ENCODE results near the gene GPR62. TPM values are rescaled to one million over a fixed set of nuclear protein-coding genes. Genes with fewer than 3 reads are reported as not detected.

The GPR62 gene
- total and polyA plus RNA-seq, 7 experiments from 2014 or later = 0.08 TPM; not detected in 6

DNA sequence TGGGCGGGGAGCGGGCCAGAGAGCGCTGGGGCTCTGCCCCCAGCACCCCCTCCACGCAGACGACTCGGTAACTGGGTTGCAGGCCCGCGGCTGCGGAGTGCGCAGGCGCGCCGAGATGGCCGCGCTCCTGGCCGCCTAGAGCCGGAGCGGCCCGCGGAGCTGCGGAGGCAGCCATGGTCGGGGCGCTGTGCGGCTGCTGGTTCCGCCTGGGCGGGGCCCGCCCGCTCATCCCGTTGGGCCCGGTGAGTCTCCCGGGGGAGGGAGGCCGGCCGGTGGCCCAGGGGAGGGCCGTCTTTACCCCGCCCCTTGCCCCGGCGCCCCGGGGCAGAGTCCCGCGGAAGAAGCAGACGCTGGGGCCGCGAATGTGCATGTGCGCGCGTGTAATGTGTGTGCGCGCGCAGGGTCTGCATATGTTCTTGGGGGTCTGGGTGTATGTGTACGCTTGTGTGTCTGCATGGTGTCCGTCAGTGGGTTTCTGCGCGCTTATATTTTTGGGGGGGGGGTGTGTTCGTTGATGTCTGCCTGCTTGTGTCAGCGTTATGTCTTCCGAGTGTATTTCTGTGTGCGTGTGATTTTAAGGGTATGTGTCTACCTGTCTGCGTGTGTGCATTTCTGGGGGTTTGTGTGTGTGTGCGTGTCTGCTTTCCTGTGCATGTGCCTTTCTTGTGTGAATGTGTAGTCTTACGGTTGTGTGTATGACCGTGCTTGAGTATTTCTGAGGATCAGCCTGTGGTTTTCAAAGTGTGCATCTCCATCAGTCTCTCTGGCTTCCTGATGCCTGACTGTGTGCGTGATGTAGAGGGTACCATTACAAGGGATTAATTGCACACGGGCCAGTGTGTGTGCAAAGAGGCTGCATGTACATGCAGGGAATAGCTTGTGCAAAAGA is 20.0 kb downstream of the GPR62 start, which contains the start of gene ABHD14A:
Gene ABHD14A, plus strand, starts transcription at position 102 of the 889 bp plus-strand sequence. Its CDS starts 72 bp downstream, at position 174.
- Mint-ChIP-seq H3K4me3 (peak within 1 kb of the TSS; percentile 83 to 100 (median 94)), H3K9me3 (no peaks in the 10 kb centered on the region), H3K27ac (peak within 1 kb of the TSS; percentile 88 to 97 (median 92)), H3K4me1 (peaks cover 26 to 53% (median 32%) of the 10 kb centered on the region in 7 donors), H3K36me3 (peaks cover 0 to 3% (median 0%) of the 10 kb centered on the region in 5 donors), H3K27me3 (no peaks in the 10 kb centered on the region)
- ChIA-PET POLR2A (interaction anchor here (0.6 to 4.3 kb wide), 10 partner anchors 9 to 222 kb away, joined by 3 to 34 read pairs (median 5); partner anchors contain the start of genes DUSP7, PARP3, RPL29 and RRP9), CTCF (interaction anchor here (0.6 to 2.5 kb wide), 4 partner anchors 8 to 34 kb away, joined by 3 to 28 read pairs (median 10); partner anchors contain the start of genes ACY1, PARP3 and RRP9)
- peak within 1 kb of the TSS; percentile 82 for H3K4me3 ChIP-seq (ENCODE audit: low read length)
- peak within 1 kb of the TSS; percentile 77 for H3K27ac ChIP-seq (ENCODE audit: low read depth, low read length)
- intact Hi-C loops (cut with micrococcal nuclease) = loop anchor here (1.0 to 5.0 kb wide), 9 partner anchors 8 to 476 kb away; partner anchors contain the start of genes ACY1 (in 2 of the 2), PARP3 (in 2 of the 2), RPL29 (in 2 of the 2) and ALAS1 (in 1 of the 2)
- ATAC-seq (peak; percentile 80), DNase-seq (peak; percentile 68 to 85 (median 73))
- peaks cover 9 to 21% of the 10 kb centered on the region in 2 donors for H3K4me1 ChIP-seq (ENCODE audit: control insufficient read depth in 2 of 2, insufficient read depth in 2 of 2, low read length in 2 of 2)
- no peaks in the 10 kb centered on the region for H3K27me3 ChIP-seq (ENCODE audit: control insufficient read depth in 2 of 2, insufficient read depth in 2 of 2, low read length in 2 of 2)
- peaks cover 0 to 2% (median 0%) of the 10 kb centered on the region in 3 experiments for H3K36me3 ChIP-seq (ENCODE audit: control insufficient read depth in 2 of 3, insufficient read depth in 3 of 3, low read length in 3 of 3)
- no peaks in the 10 kb centered on the region for H3K9me3 ChIP-seq (ENCODE audit: control insufficient read depth in 2 of 3, low read length in 3 of 3)

DNA sequence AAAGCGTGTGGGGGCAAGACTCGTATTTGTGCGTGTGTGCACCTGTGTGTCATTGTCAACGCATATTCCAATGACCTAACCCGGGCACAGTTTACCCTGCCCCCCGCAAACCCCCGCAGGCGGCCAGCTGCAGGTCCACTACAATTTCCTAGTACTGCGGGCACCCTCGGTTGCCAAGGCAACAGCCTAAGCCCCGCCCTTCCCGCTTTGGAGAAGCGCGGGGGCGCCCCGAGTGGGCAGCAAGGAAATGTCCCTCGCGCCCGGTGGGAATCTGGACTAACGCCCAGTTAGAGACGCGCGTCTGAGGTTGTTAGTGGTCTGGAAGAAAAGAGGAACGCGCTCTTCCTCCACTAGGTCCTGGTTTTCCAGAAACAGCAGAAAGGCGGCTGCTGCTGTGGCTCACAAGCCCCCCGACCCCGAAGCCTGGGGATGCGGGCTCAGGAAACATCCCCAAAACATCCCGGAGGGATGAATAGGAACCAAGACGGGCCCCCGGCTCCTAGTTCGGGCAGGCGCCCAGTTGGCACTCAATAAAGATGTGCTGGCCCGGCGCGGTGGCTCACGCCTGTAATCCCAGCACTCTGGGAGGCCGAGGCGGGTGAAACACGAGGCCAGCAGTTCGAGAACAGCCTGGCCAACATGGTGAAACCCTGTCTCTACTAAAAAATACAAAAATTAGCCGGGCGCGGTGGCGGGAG is 20.8 kb downstream of the GPR62 start:
- peaks cover 9 to 21% of the 10 kb centered on the region in 2 donors for H3K4me1 ChIP-seq (ENCODE audit: control insufficient read depth in 2 of 2, insufficient read depth in 2 of 2, low read length in 2 of 2)
- H3K27me3 ChIP-seq (ENCODE audit: control insufficient read depth in 2 of 2, insufficient read depth in 2 of 2, low read length in 2 of 2) = no peaks in the 10 kb centered on the region
- Mint-ChIP-seq H3K27me3 (no peaks in the 10 kb centered on the region), H3K4me1 (peaks cover 27 to 48% (median 32%) of the 10 kb centered on the region in 7 donors), H3K9me3 (no peaks in the 10 kb centered on the region), H3K27ac (peak overlapping the region; percentile 54 to 90 (median 89)), H3K4me3 (peak overlapping the region; percentile 83 to 94 (median 90)), H3K36me3 (peaks cover 0 to 3% (median 0%) of the 10 kb centered on the region in 5 donors)
- peak overlapping the region; percentile 77 for H3K27ac ChIP-seq (ENCODE audit: low read depth, low read length)
- CTCF ChIA-PET = no interaction called here
- H3K4me3 ChIP-seq (ENCODE audit: low read length) = peak overlapping the region; percentile 82
- DNase-seq (no peak), ATAC-seq (no peak)
- H3K9me3 ChIP-seq (ENCODE audit: control insufficient read depth in 2 of 3, low read length in 3 of 3) = no peaks in the 10 kb centered on the region
- H3K36me3 ChIP-seq (ENCODE audit: control insufficient read depth in 2 of 3, insufficient read depth in 3 of 3, low read length in 3 of 3) = peaks cover 0 to 9% (median 0%) of the 10 kb centered on the region in 3 experiments
- POLR2A ChIA-PET = interaction anchor here (0.6 to 4.3 kb wide), 5 partner anchors 8 to 80 kb away, joined by 3 to 34 read pairs (median 4); partner anchors contain the start of genes DUSP7, PARP3 and RRP9
- intact Hi-C loops (cut with micrococcal nuclease) = loop anchor here (1.0 to 5.0 kb wide), 5 partner anchors 7 to 221 kb away; partner anchors contain the start of genes RPL29 (in 2 of the 2), ACY1 (in 1 of the 2), ALAS1 (in 1 of the 2) and POC1A (in 1 of the 2)

DNA sequence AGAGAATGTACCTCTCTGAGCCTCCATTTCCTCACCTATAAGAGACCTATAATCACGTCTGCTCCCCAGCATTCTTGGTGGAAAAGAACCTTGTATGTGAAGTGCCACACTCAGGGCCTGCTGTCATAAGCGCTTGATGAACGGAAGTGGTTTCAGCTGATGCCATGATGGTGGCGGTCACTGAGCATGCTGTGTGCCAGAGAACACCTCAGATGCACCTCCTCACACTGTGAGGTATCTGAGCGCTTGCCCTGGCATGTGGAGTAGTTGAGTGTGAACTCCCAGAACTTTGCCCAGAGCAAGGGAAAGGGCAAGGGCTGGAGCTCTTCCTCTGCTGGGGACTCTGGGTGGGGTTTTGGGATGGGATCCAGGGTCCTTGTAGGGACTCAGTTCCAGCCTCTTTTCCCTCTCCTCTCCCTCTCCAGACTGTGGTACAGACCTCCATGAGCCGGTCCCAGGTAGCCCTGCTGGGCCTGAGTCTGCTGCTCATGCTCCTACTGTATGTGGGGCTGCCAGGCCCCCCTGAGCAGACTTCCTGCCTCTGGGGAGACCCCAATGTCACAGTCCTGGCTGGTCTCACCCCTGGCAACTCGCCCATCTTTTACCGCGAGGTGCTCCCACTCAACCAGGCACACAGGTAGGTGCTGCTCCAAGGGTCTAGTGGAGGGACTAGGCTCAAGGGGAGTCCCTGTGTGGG is 22.4 kb downstream of the GPR62 start:
- peak overlapping the region; percentile 35 to 87 (median 72) for H3K4me3 Mint-ChIP-seq
- H3K27me3 ChIP-seq (ENCODE audit: control insufficient read depth in 2 of 2, insufficient read depth in 2 of 2, low read length in 2 of 2) = no peaks in the 10 kb centered on the region
- peaks cover 0 to 4% (median 0%) of the 10 kb centered on the region in 5 donors for H3K36me3 Mint-ChIP-seq
- ChIA-PET POLR2A (interaction anchor here (1.1 to 1.5 kb wide), 2 partner anchors 18 to 35 kb away, joined by 3 to 4 read pairs; no protein-coding TSS in a partner anchor), CTCF (interaction anchor here (1.4 kb wide), 1 partner anchor 36 kb away, joined by 3 read pairs; the partner anchor contains the start of genes PARP3 and RRP9)
- peaks cover 16 to 28% of the 10 kb centered on the region in 2 donors for H3K4me1 ChIP-seq (ENCODE audit: control insufficient read depth in 2 of 2, insufficient read depth in 2 of 2, low read length in 2 of 2)
- H3K27ac Mint-ChIP-seq = peak overlapping the region; percentile 50 to 90 (median 80)
- H3K9me3 ChIP-seq (ENCODE audit: control insufficient read depth in 2 of 3, low read length in 3 of 3) = no peaks in the 10 kb centered on the region
- H3K27me3 Mint-ChIP-seq = no peaks in the 10 kb centered on the region
- peaks cover 35 to 51% (median 39%) of the 10 kb centered on the region in 7 donors for H3K4me1 Mint-ChIP-seq
- peak; percentile 33 for ATAC-seq
- intact Hi-C loops (cut with micrococcal nuclease) = loop anchor here in 1 of 2 donors (5.0 kb wide), 1 partner anchor 220 kb away; the partner anchor contains the start of gene ALAS1
- H3K27ac ChIP-seq (ENCODE audit: low read depth, low read length) = peak overlapping the region; percentile 38
- no peaks in the 10 kb centered on the region for H3K9me3 Mint-ChIP-seq
- no peak overlapping the region for H3K4me3 ChIP-seq (ENCODE audit: low read length)
- DNase-seq = peak in 7 of 9 donors; percentile 32 to 62 (median 45)
- peaks cover 0 to 9% (median 0%) of the 10 kb centered on the region in 3 experiments for H3K36me3 ChIP-seq (ENCODE audit: control insufficient read depth in 2 of 3, insufficient read depth in 3 of 3, low read length in 3 of 3)

DNA sequence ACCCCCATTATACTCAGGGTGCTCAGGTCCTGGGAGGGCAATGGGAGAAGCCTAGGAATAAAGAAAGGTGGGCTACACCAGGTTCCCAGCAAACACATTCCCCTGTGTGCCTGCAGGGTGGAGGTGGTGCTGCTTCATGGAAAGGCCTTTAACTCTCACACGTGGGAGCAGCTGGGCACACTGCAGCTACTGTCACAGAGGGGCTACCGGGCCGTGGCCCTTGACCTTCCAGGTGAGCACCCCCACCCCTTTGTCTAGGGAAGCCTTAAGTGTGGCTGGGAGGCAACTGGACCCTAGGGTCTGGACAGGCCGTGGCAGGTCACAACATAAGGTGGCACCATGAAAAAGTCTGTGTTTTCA is 22.9 kb downstream of the GPR62 start:
- Mint-ChIP-seq H3K36me3 (peaks cover 0 to 6% (median 0%) of the 10 kb centered on the region in 5 donors), H3K4me3 (no peak overlapping the region), H3K27ac (peak overlapping the region in 1 of 9 donors; percentile 80), H3K9me3 (no peaks in the 10 kb centered on the region), H3K27me3 (no peaks in the 10 kb centered on the region), H3K4me1 (peaks cover 38 to 53% (median 41%) of the 10 kb centered on the region in 7 donors)
- ChIA-PET CTCF (interaction anchor here (1.4 kb wide), 1 partner anchor 36 kb away, joined by 3 read pairs; the partner anchor contains the start of genes PARP3 and RRP9), POLR2A (interaction anchor here (0.6 to 1.6 kb wide), 3 partner anchors 17 to 76 kb away, joined by 3 to 8 read pairs (median 3); partner anchors contain the start of gene RPL29)
- DNase-seq (no peak), ATAC-seq (no peak)
- Histone ChIP-seq H3K4me1 (ENCODE audit: control insufficient read depth in 2 of 2, insufficient read depth in 2 of 2, low read length in 2 of 2) (peaks cover 20 to 31% of the 10 kb centered on the region in 2 donors), H3K9me3 (ENCODE audit: control insufficient read depth in 2 of 3, low read length in 3 of 3) (no peaks in the 10 kb centered on the region), H3K27ac (ENCODE audit: low read depth, low read length) (no peak overlapping the region), H3K36me3 (ENCODE audit: control insufficient read depth in 2 of 3, insufficient read depth in 3 of 3, low read length in 3 of 3) (peaks cover 0 to 9% (median 0%) of the 10 kb centered on the region in 3 experiments), H3K27me3 (ENCODE audit: control insufficient read depth in 2 of 2, insufficient read depth in 2 of 2, low read length in 2 of 2) (no peaks in the 10 kb centered on the region), H3K4me3 (ENCODE audit: low read length) (no peak overlapping the region)
- intact Hi-C loops (cut with micrococcal nuclease) = loop anchor here in 1 of 2 donors (5.0 kb wide), 1 partner anchor 219 kb away; the partner anchor contains the start of gene ALAS1

DNA sequence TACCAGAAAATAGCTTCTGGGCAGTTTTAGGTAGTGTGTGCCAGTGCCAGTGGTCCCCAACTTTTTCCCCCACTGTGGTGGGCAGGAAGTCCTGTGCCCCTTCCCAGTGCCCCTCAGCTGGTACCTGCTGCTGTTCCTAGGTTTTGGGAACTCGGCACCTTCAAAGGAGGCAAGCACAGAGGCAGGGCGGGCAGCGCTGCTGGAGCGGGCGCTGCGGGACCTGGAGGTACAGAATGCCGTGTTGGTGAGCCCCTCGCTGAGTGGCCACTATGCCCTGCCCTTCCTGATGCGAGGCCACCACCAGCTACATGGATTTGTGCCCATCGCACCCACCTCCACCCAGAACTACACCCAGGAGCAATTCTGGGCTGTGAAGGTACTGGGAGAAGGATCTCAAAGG is 25.1 kb downstream of the GPR62 start:
- peaks cover 14 to 22% of the 10 kb centered on the region in 2 donors for H3K4me1 ChIP-seq (ENCODE audit: control insufficient read depth in 2 of 2, insufficient read depth in 2 of 2, low read length in 2 of 2)
- POLR2A ChIA-PET = interaction anchor here (0.8 to 1.1 kb wide), 2 partner anchors 15 to 16 kb away, joined by 3 read pairs; partner anchors contain the start of gene RPL29
- CTCF ChIA-PET = no interaction called here

More for the DNA sequence above, 25.1 kb downstream of the GPR62 start:
- Histone ChIP-seq H3K36me3 (ENCODE audit: control insufficient read depth in 2 of 3, insufficient read depth in 3 of 3, low read length in 3 of 3) (peaks cover 0 to 9% (median 0%) of the 10 kb centered on the region in 3 experiments), H3K27me3 (ENCODE audit: control insufficient read depth in 2 of 2, insufficient read depth in 2 of 2, low read length in 2 of 2) (no peaks in the 10 kb centered on the region), H3K27ac (ENCODE audit: low read depth, low read length) (no peak overlapping the region), H3K9me3 (ENCODE audit: control insufficient read depth in 2 of 3, low read length in 3 of 3) (no peaks in the 10 kb centered on the region), H3K4me3 (ENCODE audit: low read length) (no peak overlapping the region)
- H3K27ac Mint-ChIP-seq = no peak overlapping the region
- intact Hi-C loops (cut with micrococcal nuclease) = no loop called here
- H3K9me3 Mint-ChIP-seq = no peaks in the 10 kb centered on the region
- DNase-seq (no peak), ATAC-seq (no peak)
- peaks cover 34 to 47% (median 40%) of the 10 kb centered on the region in 7 donors for H3K4me1 Mint-ChIP-seq
- peaks cover 0 to 5% (median 0%) of the 10 kb centered on the region in 5 donors for H3K36me3 Mint-ChIP-seq
- no peak overlapping the region for H3K4me3 Mint-ChIP-seq
- H3K27me3 Mint-ChIP-seq = no peaks in the 10 kb centered on the region
